Loucy (cell line): ENCODE data around the gene HSD3B7.

Experiments used
- H2AFZ ChIP-seq: fragments of 200-600 bp; sonication (generic); 2 replicates; pipeline ENCODE4 v1.6.0; 2016; ENCODE audit warnings: antibody characterized with exemption, mild to moderate bottlenecking, low read length, moderate library complexity
- H3F3A ChIP-seq: fragments of 200-600 bp; 2 replicates; pipeline ENCODE4 v1.6.0; 2016; ENCODE audit warnings: antibody characterized with exemption, low read depth, mild to moderate bottlenecking
- H3K27me3 ChIP-seq: fragments of 200-600 bp; sonication (generic); 2 replicates; pipeline ENCODE4 v1.6.1; 2014; ENCODE audit warnings: low read length, mild to moderate bottlenecking; ENCODE audit not compliant: insufficient read depth, poor library complexity, severe bottlenecking
- H3K36me3 ChIP-seq: fragments of 200-600 bp; sonication (generic); 2 replicates; pipeline ENCODE4 v1.6.1; 2016; ENCODE audit warnings: low read length; ENCODE audit not compliant: insufficient read depth
- H3K4me1 ChIP-seq: fragments of 200-600 bp; sonication (generic); 2 replicates; pipeline ENCODE4 v1.5.1; 2014; ENCODE audit warnings: low read length, mild to moderate bottlenecking; ENCODE audit not compliant: insufficient read depth, poor library complexity, severe bottlenecking
- H3K4me2 ChIP-seq: fragments of 200-600 bp; sonication (generic); 2 replicates; pipeline ENCODE4 v1.6.0; 2014; ENCODE audit warnings: antibody characterized with exemption, low read length, low read depth, mild to moderate bottlenecking; ENCODE audit not compliant: poor library complexity, severe bottlenecking
- H3K4me3 ChIP-seq: fragments of 200-600 bp; sonication (generic); 2 replicates; pipeline ENCODE4 v1.5.1; 2014; ENCODE audit warnings: low read length, mild to moderate bottlenecking, mixed read lengths; ENCODE audit not compliant: poor library complexity, severe bottlenecking
- H3K79me2 ChIP-seq: fragments of 200-600 bp; sonication (generic); 2 replicates; pipeline ENCODE4 v1.6.1; 2014; ENCODE audit warnings: low read length; ENCODE audit not compliant: insufficient read depth
- H3K9ac ChIP-seq: fragments of 200-600 bp; sonication (generic); 2 replicates; pipeline ENCODE4 v1.6.0; 2014; ENCODE audit warnings: mild to moderate bottlenecking, low read depth, low read length, moderate library complexity; ENCODE audit not compliant: poor library complexity, severe bottlenecking
- H3K9me2 ChIP-seq: fragments of 200-600 bp; sonication (generic); replicated peaks from 2 replicates; pipeline ENCODE4 v1.6.1; 2016; ENCODE audit warnings: low read depth, low read length, mixed read lengths
- H3K9me3 ChIP-seq: fragments of 200-600 bp; sonication (generic); 2 replicates; pipeline ENCODE4 v1.6.1; 2014; ENCODE audit warnings: mild to moderate bottlenecking, antibody characterized with exemption, low read length, low read depth; ENCODE audit not compliant: insufficient read depth
- H4K20me1 ChIP-seq: fragments of 200-600 bp; sonication (generic); 2 replicates; pipeline ENCODE4 v1.6.0; 2014; ENCODE audit warnings: antibody characterized with exemption, low read length, mild to moderate bottlenecking; ENCODE audit not compliant: insufficient read depth, poor library complexity, severe bottlenecking
- CTCF ChIP-seq: fragments of 200-600 bp; sonication (generic); conservative IDR thresholded peaks from 2 replicates; pipeline ENCODE4 v1.5.1; 2014; ENCODE audit warnings: mild to moderate bottlenecking, antibody characterized with exemption, low read length
- EZH2phosphoT487 ChIP-seq: fragments of 200-600 bp; IDR thresholded peaks from 2 replicates; pipeline ENCODE4 v1.6.1; 2018; ENCODE audit warnings: antibody characterized with exemption, mild to moderate bottlenecking, moderate library complexity, borderline replicate concordance

Gene HSD3B7

GRCh38 chr16:30971298-30971697, 13.7 kb upstream of the HSD3B7 start:
- Histone ChIP-seq H2AFZ (no peak overlapping the region), H3K79me2 (no peaks in the 10 kb centered on the region), H3K9ac (no peak overlapping the region), H3K36me3 (peaks cover 66% of the 10 kb centered on the region; the same call in 1 of the 2 replicates), H3K9me3 (no peaks in the 10 kb centered on the region), H4K20me1 (no peaks in the 10 kb centered on the region), H3K4me1 (no peaks in the 10 kb centered on the region), H3F3A (no peaks in the 10 kb centered on the region), H3K4me3 (no peak overlapping the region), H3K27me3 (no peaks in the 10 kb centered on the region), H3K9me2 (no peaks in the 10 kb centered on the region), H3K4me2 (no peak overlapping the region)
- TF ChIP-seq EZH2phosphoT487 (no peak), CTCF (no peak)

- no peaks in the 10 kb centered on the region for H3K9me2 ChIP-seq
- H3K36me3 ChIP-seq: peaks cover 59% of the 10 kb centered on the region; the same call in 1 of the 2 replicates
- no peaks in the 10 kb centered on the region for H3K27me3 ChIP-seq
- H3K9me3 ChIP-seq: no peaks in the 10 kb centered on the region
- no peak overlapping the region for H3K9ac ChIP-seq
- H3K4me3 ChIP-seq: no peak overlapping the region
- H3K4me2 ChIP-seq: no peak overlapping the region
- TF ChIP-seq CTCF (peak; percentile 31; the same call in 1 of the 2 replicates), EZH2phosphoT487 (no peak)
- no peak overlapping the region for H2AFZ ChIP-seq
- no peaks in the 10 kb centered on the region for H3F3A ChIP-seq
- no peaks in the 10 kb centered on the region for H3K79me2 ChIP-seq
- no peaks in the 10 kb centered on the region for H4K20me1 ChIP-seq
- no peaks in the 10 kb centered on the region for H3K4me1 ChIP-seq
Observed at GRCh38 chr16:30972872-30973271, 12.1 kb upstream of the HSD3B7 start.

DNA sequence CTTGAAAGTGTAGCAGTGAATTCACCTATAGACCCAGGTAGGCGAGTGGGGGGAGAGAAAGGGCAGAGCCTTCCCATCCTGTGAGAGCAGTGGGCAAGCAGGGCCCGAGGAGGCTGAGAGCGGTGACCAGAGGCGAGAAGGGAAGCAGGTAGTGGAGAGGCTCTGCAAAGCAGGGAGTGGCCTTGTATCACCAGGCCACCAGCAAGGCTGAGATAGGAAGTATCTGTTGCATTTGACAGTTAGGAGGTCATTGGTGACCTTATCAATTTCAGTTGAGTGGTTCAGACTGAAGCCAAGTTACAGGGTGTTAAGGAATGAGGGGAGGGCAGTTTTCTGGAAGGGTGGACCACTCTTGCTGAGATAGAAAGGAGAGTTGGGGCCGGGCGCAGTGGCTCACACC, 10.7 kb upstream of the HSD3B7 start:
- H3K9me2 ChIP-seq: no peaks in the 10 kb centered on the region
- TF ChIP-seq CTCF (no peak), EZH2phosphoT487 (no peak)
- H3K9ac ChIP-seq: no peak overlapping the region
- H2AFZ ChIP-seq: no peak overlapping the region
- H4K20me1 ChIP-seq: no peaks in the 10 kb centered on the region
- peaks cover 58% of the 10 kb centered on the region; the same call in 1 of the 2 replicates for H3K36me3 ChIP-seq
- H3F3A ChIP-seq: no peaks in the 10 kb centered on the region
- H3K4me2 ChIP-seq: no peak overlapping the region
- H3K79me2 ChIP-seq: no peaks in the 10 kb centered on the region
- no peak overlapping the region for H3K4me3 ChIP-seq
- no peaks in the 10 kb centered on the region for H3K27me3 ChIP-seq
- no peaks in the 10 kb centered on the region for H3K9me3 ChIP-seq
- no peaks in the 10 kb centered on the region for H3K4me1 ChIP-seq
